Inferior parietal cortex (tissue), 1 donor: ENCODE results near the gene CHRNE.

ENCODE experiments used
- DNase-seq: peaks from one replicate; pipeline ENCODE4 v3.0.0-alpha.2; 2016; ENCODE audit errors: extremely low spot score

The CHRNE gene

DNA sequence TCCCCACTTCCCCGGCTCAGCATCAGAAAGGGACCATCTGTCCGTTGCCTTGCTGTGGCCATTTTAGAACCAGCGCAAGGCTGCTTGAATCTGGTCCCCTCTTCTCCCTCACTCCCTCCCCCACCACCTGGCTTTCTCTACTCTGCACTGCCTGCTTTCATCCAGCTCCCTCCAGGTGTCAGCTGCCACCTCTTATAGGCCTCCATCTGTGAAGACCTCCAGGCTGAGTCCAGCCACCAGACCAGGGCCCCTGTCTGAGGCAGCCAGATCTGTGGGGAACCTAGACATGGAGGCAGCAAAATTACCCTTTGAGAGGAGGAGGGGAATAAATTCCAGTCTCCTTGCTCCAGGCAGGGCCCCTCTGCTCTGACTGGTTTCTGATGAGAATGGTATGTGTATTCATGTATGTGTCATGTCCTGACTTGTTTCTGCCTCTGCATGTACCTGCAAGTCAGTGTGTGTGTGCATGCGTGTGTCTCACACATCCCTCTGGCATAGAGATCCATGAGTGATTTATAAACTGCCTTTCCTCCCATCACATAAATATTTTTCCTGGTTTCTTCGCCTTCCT lies 48.7 kb downstream of the CHRNE start:
- no peak for DNase-seq

- DNase-seq = no peak
These were observed 49.7 kb downstream of the CHRNE start for GRCh38 chr17:4853208-4853671.

- DNase-seq = no peak
These were observed 50.2 kb downstream of the CHRNE start for GRCh38 chr17:4852567-4853207.

GRCh38 chr17:4851084-4851483 lies 51.8 kb downstream of the CHRNE start:
- no peak for DNase-seq

DNA sequence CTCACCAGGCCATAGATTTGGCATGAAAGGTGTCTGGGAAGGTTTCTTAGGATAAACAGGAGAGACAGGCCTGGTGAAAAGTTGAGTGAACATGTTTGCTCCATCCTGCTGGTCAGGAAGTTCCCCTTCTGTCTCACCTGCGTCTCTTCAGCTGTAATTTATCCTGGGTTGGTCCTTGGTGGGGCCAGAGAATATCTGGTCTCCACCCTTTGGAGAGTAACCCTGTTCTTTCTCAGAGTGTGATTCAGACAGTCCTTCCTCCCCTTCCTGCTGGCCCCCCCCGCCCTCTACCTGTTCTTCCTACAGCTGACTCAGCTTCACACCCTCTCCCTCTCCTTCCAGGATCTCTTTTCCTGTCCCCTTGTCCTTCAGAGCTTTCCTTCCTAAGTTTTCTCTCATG lies 52.7 kb downstream of the CHRNE start:
- no peak for DNase-seq

- no peak for DNase-seq
These were observed 53.8 kb downstream of the CHRNE start for GRCh38 chr17:4849011-4849536.
